CD4-positive, alpha-beta T cell (primary cell): Measurements from ENCODE around the gene MEF2A. TPM values are rescaled to one million over a fixed set of nuclear protein-coding genes. Genes with fewer than 3 reads are reported as not detected.
A peak's percentile ranks its signal among the peaks of the same experiment; 100 is the strongest.

ENCODE experiments used
- ATAC-seq: fragments of 200-7000 bp; cut with Tn5 transposase; one replicate; pipeline ENCODE4 v1.10.0; 2022; ENCODE audit warnings: mild to moderate bottlenecking; ENCODE audit not compliant: poor library complexity
- CTCF ChIA-PET: fragments of 350-600 bp; sonication (Branson Sonifier 250); formaldehyde crosslinking; loops from one replicate; lab custom pipeline; 2021; ENCODE audit warnings: antibody characterized with exemption, inconsistent platforms; lab: Charles Lee
- POLR2A ChIA-PET: fragments of 350-600 bp; sonication (Branson Sonifier 250); formaldehyde crosslinking; loops from one replicate; lab custom pipeline; 2021; ENCODE audit warnings: antibody characterized with exemption, inconsistent platforms; lab: Charles Lee
- DNase-seq, 14 experiments: peaks; one replicate each; pipeline ENCODE4 v3.0.0-alpha.2; 2013 to 2020; ENCODE audit warnings: mixed read lengths in 2 of 14
- H3K27ac ChIP-seq, 2 donors: one replicate each; pipeline versions ENCODE4 v1.5.1 to v1.7.0; 2013; ENCODE audit warnings: low read length in 2 of 2, low read depth in 1 of 2, mild to moderate bottlenecking in 1 of 2
- H3K27me3 ChIP-seq, 2 experiments: 1 replicate in 1 of 2; 2 replicates in 1 of 2; pipeline versions ENCODE4 v1.6.1 to v1.7.0; 2013; ENCODE audit warnings: low read length in 2 of 2, control low read depth in 1 of 2, mild to moderate bottlenecking in 1 of 2, moderate library complexity in 1 of 2; ENCODE audit not compliant: insufficient read depth in 2 of 2, control insufficient read depth in 1 of 2
- H3K36me3 ChIP-seq: one replicate; pipeline ENCODE4 v1.6.1; 2013; ENCODE audit warnings: low read length, control low read depth; ENCODE audit not compliant: insufficient read depth
- H3K4me1 ChIP-seq: one replicate; pipeline ENCODE4 v1.6.1; 2013; ENCODE audit warnings: low read length, control low read depth; ENCODE audit not compliant: insufficient read depth
- H3K4me3 ChIP-seq: one replicate; pipeline ENCODE4 v1.5.1; 2013; ENCODE audit warnings: mild to moderate bottlenecking, low read length, moderate library complexity
- H3K9me3 ChIP-seq, 2 experiments: 1 replicate in 1 of 2; 2 replicates in 1 of 2; pipeline versions ENCODE4 v1.6.1 to v1.7.0; 2013; ENCODE audit warnings: low read length in 2 of 2, mild to moderate bottlenecking in 2 of 2, control low read depth in 1 of 2, moderate library complexity in 1 of 2; ENCODE audit not compliant: control insufficient read depth in 1 of 2, insufficient read depth in 1 of 2
- H3K27ac Mint-ChIP-seq: one replicate; pipeline ENCODE4 v1.8.0; 2020; ENCODE audit warnings: mixed read lengths
- H3K27me3 Mint-ChIP-seq: one replicate; pipeline ENCODE4 v1.8.0; 2021; ENCODE audit warnings: mixed read lengths
- H3K36me3 Mint-ChIP-seq: one replicate; pipeline ENCODE4 v1.8.0; 2021; ENCODE audit warnings: low read depth, mixed read lengths
- H3K4me1 Mint-ChIP-seq: one replicate; pipeline ENCODE4 v1.8.0; 2021; ENCODE audit warnings: low read depth, mixed read lengths
- H3K4me3 Mint-ChIP-seq: one replicate; pipeline ENCODE4 v1.8.0; 2020; ENCODE audit warnings: mild to moderate bottlenecking, mixed read lengths
- H3K9me3 Mint-ChIP-seq: one replicate; pipeline ENCODE4 v1.8.0; 2020; ENCODE audit warnings: mixed read lengths
- intact Hi-C, 2 experiments: fragments of 100-400 bp; cut with DNase I in 1 of 2; cut with micrococcal nuclease in 1 of 2; formaldehyde crosslinking; loops; one replicate each; pipeline versions ENCODE4 v1.15.1 to v1.9.0; 2023 to 2025; cut with DNase I, micrococcal nuclease
- total RNA-seq, 174 experiments: library from RNA in 2 of 174; stranded (reverse) in 2 of 174; gene quantifications; one replicate each; pipeline ENCODE4 v1.2.3 and lab custom pipeline; 2021 to 2026
- TF ChIP-seq, protein P1 (sequence below): fragments of 200-600 bp; IDR thresholded peaks from one replicate; pipeline ENCODE4 v1.8.0; 2022; ENCODE audit warnings: antibody characterized with exemption, mild to moderate bottlenecking

The MEF2A gene
- total RNA-seq, 2 experiments from 2014 or later, result 23.2 to 24.9 TPM

DNA sequence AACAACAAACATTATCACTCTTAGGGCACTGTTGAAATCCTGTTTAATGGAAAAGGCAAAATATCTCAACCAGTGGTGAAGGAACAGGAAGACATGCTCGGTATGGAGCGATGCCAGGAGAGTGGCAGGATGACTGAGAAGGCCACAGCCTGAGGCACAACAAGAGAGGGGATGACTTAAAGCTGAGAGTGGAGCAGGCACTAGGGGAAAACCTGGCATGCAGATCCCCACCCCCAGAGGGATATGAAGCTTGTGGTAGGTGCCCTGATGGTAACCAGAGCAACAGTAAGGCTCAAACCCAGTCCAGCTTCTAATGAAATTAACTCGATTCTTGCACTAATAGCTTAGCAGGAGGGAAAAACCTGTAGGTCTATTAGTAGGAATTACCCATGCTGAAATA, 127.0 kb downstream of the MEF2A start:
- intact Hi-C loops, result no loop called here
- no peak overlapping the region for H3K27ac ChIP-seq
- Mint-ChIP-seq H3K27ac (no peak overlapping the region), H3K4me3 (no peak overlapping the region), H3K4me1 (no peaks in the 10 kb centered on the region), H3K9me3 (no peaks in the 10 kb centered on the region), H3K36me3 (peaks cover 77% of the 10 kb centered on the region), H3K27me3 (no peaks in the 10 kb centered on the region)
- H3K4me3 ChIP-seq, result no peak overlapping the region
- no peak for ATAC-seq
- peaks cover 38% of the 10 kb centered on the region for H3K36me3 ChIP-seq
- no peaks in the 10 kb centered on the region for H3K9me3 ChIP-seq
- no peaks in the 10 kb centered on the region for H3K4me1 ChIP-seq
- TF ChIP-seq, protein P1, sequence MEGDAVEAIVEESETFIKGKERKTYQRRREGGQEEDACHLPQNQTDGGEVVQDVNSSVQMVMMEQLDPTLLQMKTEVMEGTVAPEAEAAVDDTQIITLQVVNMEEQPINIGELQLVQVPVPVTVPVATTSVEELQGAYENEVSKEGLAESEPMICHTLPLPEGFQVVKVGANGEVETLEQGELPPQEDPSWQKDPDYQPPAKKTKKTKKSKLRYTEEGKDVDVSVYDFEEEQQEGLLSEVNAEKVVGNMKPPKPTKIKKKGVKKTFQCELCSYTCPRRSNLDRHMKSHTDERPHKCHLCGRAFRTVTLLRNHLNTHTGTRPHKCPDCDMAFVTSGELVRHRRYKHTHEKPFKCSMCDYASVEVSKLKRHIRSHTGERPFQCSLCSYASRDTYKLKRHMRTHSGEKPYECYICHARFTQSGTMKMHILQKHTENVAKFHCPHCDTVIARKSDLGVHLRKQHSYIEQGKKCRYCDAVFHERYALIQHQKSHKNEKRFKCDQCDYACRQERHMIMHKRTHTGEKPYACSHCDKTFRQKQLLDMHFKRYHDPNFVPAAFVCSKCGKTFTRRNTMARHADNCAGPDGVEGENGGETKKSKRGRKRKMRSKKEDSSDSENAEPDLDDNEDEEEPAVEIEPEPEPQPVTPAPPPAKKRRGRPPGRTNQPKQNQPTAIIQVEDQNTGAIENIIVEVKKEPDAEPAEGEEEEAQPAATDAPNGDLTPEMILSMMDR, result no peak
- POLR2A ChIA-PET, result no interaction called here
- CTCF ChIA-PET, result no interaction called here
- no peaks in the 10 kb centered on the region for H3K27me3 ChIP-seq
- no peak for DNase-seq

DNA sequence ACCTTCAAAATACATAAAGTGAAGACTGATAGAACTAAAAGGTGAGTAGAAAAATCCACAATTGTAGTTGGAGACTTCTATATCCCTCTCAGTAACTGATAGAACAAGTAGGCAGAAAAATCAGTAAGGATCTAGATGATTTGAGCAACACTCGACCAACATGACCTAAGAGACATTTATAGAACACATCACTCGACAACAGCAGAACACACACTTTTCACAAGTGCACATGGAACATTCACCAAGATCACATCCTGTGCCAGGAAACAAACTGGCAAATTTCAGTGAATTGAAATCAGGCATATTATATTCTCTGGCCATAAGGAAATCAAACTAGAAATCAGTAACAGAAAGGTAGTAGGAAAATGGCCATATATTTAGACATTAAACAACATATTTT, 130.3 kb downstream of the MEF2A start:
- ATAC-seq (no peak), DNase-seq (no peak)
- H3K4me3 Mint-ChIP-seq, result no peak overlapping the region
- POLR2A ChIA-PET, result no interaction called here
- Histone ChIP-seq H3K36me3 (peaks cover 27% of the 10 kb centered on the region), H3K9me3 (no peaks in the 10 kb centered on the region), H3K4me3 (no peak overlapping the region), H3K27ac (no peak overlapping the region), H3K27me3 (no peaks in the 10 kb centered on the region), H3K4me1 (no peaks in the 10 kb centered on the region)
- no peaks in the 10 kb centered on the region for H3K27me3 Mint-ChIP-seq
- H3K4me1 Mint-ChIP-seq, result no peaks in the 10 kb centered on the region
- no peaks in the 10 kb centered on the region for H3K9me3 Mint-ChIP-seq
- CTCF ChIA-PET, result interaction anchor here (1.1 kb wide), 1 partner anchor 8 kb away, joined by 5 read pairs; no protein-coding TSS in a partner anchor
- H3K27ac Mint-ChIP-seq, result no peak overlapping the region
- TF ChIP-seq, protein P1, result no peak
- H3K36me3 Mint-ChIP-seq, result peaks cover 48% of the 10 kb centered on the region
- intact Hi-C loops, result no loop called here

DNA sequence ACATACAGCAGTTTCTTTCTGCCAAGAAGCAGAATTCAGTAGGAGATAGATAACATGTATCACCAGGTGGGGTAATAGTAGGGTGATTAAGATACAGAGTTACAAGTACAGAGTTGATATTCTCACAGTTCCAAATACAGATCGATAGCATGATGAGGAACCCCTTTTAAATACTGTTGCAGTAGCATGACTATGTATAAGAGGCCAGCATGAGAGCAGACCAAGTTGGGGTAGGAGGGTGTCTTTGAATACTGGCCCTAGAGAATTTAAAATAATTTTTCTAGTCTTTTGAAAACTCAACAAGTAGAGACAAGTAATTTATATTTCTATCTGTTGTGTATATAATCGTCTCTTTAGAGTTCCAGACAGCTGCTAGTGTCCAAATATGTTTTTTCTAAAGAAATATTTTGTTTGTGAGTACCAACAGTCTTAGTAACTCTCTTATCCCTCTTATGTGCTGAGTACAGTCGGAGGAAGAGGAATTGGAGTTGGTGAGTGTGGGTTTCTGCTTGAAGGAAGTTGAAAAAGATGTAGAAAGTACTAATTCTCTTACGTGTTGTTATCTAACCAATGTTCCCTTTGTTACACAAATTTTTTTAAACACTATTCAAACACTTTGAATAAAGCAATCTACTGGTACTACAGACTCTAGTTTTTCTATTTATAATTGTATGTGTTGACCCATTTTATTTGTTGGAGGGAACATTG, 137.3 kb downstream of the MEF2A start:
- intact Hi-C loops, result loop anchor here in 1 of 2 experiments (1.0 to 5.0 kb wide), 4 partner anchors 296 to 431 kb away; no protein-coding TSS in a partner anchor
- TF ChIP-seq, protein P1, result no peak
- no peaks in the 10 kb centered on the region for H3K27me3 Mint-ChIP-seq
- Histone ChIP-seq H3K27ac (no peak overlapping the region), H3K4me3 (no peak overlapping the region), H3K27me3 (no peaks in the 10 kb centered on the region), H3K36me3 (no peaks in the 10 kb centered on the region), H3K9me3 (no peaks in the 10 kb centered on the region), H3K4me1 (peaks cover 12% of the 10 kb centered on the region)
- peaks cover 42% of the 10 kb centered on the region for H3K4me1 Mint-ChIP-seq
- peaks cover 9% of the 10 kb centered on the region for H3K36me3 Mint-ChIP-seq
- peak overlapping the region; percentile 51 for H3K27ac Mint-ChIP-seq
- DNase-seq (peak in 1 of 14 experiments; percentile 28), ATAC-seq (no peak)
- H3K9me3 Mint-ChIP-seq, result no peaks in the 10 kb centered on the region
- no peak overlapping the region for H3K4me3 Mint-ChIP-seq
- ChIA-PET CTCF (interaction anchor here (1.2 to 3.8 kb wide), 10 partner anchors 7 to 451 kb away, joined by 3 to 30 read pairs (median 6); partner anchors contain the start of genes LRRC28, LYSMD4 and MEF2A), POLR2A (interaction anchor here (0.7 to 1.9 kb wide), 5 partner anchors 13 to 359 kb away, joined by 3 to 20 read pairs (median 9); partner anchors contain the start of genes LYSMD4 and MEF2A)
